Fibroblast of pulmonary artery (primary cell): ENCODE data around the gene INPP4A.

Experiments used
- DNase-seq: peaks from one replicate; pipeline ENCODE4 v3.0.0-alpha.2; 2010; ENCODE audit warnings: low read depth
- H3K4me3 ChIP-seq: replicated peaks from 2 replicates; pipeline ENCODE4 v1.5.1; 2011; ENCODE audit warnings: low read depth, mild to moderate bottlenecking, control low read depth, low read length, moderate library complexity
- CTCF ChIP-seq: IDR thresholded peaks from 2 replicates; pipeline ENCODE4 v1.5.1; 2011; ENCODE audit warnings: mild to moderate bottlenecking, control low read depth, low read length, inconsistent platforms; ENCODE audit errors: missing control alignments

INPP4A gene

GRCh38 chr2:98518101-98518500, 73.4 kb downstream of the INPP4A start:
- DNase-seq, result peak; percentile 46
- H3K4me3 ChIP-seq, result no peak overlapping the region
- peak; percentile 47 for TF ChIP-seq CTCF

DNA sequence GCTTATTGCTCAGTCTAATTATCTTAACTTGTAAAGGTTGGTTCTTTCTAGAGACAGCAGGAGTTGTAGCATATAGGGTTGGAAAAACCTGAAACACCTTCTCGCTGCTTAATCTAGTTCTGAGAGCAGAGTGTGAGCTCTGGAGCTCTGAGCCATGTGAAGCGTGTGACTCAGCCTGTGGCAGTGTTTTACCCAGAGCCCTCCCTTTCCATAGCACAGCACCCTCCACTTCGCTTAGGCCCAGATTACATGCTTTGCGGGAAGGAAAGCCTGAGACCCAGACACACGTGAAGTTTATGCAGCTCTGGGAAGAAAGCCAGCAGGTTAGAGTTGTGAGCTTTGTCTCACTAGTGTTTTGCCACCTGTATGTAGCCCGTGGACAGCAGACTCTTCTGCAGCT, 74.5 kb downstream of the INPP4A start:
- no peak for DNase-seq
- no peak for TF ChIP-seq CTCF
- H3K4me3 ChIP-seq, result no peak overlapping the region

DNA sequence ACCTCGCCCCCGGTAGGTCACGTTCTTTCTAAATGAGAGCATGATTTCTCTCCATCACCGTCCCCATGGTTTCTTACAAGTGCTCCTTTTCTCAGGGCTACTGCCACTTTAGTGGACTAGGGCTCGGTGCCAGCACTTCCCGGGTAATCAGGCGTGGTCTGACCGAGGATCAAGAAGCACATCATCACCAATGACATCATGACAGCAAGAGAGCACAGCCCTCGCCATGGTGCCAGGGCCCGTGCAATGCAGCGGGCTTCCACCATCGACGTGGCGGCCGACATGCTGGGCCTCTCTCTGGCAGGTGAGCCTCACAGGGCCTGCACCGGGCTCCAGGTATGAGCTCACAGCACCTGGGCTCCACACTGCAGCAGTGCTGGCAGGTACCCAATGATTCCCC, 75.2 kb downstream of the INPP4A start:
- H3K4me3 ChIP-seq, result no peak overlapping the region
- no peak for DNase-seq
- no peak for TF ChIP-seq CTCF

GRCh38 chr2:98520806-98521205, 76.1 kb downstream of the INPP4A start:
- DNase-seq, result no peak
- no peak overlapping the region for H3K4me3 ChIP-seq
- TF ChIP-seq CTCF, result no peak

DNA sequence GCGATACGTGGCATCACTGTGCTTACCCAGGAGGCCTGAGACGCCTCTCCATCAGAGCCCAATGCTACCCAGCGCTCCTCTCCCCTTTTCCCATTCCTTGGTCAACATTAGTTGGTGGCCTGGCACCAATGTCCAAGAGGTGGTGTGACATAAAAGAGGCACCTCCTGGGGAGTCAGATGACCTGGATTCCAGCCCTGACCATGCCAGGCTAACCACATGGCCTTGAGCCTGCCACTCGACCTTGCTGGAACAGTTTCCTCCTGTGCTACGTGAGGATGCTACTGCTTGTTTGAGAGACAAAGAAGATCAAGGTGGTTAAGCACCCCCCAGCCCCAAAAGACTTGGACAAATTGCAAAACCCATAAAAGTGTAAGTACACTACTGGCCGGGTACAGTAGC, 76.6 kb downstream of the INPP4A start:
- no peak overlapping the region for H3K4me3 ChIP-seq
- TF ChIP-seq CTCF, result no peak
- DNase-seq, result no peak

DNA sequence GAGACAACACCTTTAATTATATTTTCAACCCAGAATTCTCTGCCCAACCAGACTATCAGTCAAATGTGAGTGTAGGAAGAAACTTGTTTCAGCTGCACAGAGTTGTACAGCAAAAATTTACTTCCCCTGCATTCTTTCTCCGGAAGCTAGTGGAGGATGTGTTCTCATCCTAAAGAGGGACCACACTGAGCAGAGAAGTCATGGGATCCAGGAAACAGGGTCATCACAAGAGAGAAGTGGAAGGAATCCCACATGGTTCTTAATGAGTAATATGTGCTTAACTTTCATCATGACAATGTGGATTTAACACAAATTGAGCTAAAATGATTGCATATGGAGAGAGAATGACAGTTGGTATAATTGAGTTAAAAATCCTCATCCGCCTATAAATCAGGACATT, 78.2 kb downstream of the INPP4A start:
- peak; percentile 52 for DNase-seq
- TF ChIP-seq CTCF, result no peak
- H3K4me3 ChIP-seq, result no peak overlapping the region

DNA sequence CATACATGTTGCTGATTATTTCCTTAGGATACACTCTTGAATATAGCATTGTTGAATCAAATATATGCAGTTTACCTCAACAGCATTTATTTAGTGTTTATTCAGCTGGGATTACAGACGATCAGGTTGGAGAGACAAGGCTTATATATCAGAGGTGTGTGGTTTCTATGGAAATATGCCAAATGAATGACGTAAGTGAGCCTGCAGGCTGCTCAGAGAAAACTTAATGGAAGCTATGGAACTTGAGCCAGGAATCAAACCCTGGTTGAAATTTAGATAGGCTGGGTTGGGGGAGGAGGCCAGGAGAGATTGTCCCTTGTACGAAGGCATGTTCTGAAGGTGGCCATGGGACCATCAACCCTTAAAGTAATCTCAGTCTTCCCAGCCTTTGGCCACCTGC, 79.5 kb downstream of the INPP4A start:
- peak; percentile 50 for DNase-seq
- no peak for TF ChIP-seq CTCF
- no peak overlapping the region for H3K4me3 ChIP-seq
